ENCODE data around the gene PDE9A. TPM values are rescaled to one million over a fixed set of nuclear protein-coding genes. Genes with fewer than 3 reads are reported as not detected.
"Not testable (repeated sequence)": the region's sequence is repeated elsewhere in the genome, so short reads cannot be mapped to it uniquely, and the experiment has no call there.

The PDE9A gene
- total and polyA plus RNA-seq, 2 experiments from 2014 or later = 26.5 to 31.1 TPM

DNA sequence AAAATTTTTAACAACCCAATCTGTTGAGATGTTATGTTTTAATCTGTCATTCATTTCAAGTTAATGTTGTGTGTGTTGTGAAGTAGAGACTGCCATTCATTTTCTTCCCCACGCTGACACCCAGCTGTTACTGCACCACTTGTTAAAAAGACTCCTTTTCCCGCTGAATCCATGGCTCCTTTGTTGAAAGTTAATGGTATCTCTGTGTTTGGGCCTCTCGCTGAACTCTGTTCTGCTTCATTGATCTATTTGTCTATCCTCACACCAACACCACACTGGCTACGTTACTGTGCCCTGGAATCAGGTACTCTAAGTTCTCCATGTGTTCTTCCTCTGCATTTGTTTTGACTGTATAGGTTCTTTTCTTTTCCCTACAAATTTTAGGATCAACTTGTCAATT is 58.2 kb downstream of the PDE9A start:
- Mint-ChIP-seq H3K4me1 (peaks cover 13% of the 10 kb centered on the region), H3K36me3 (ENCODE audit: low read depth) (peaks cover 13% of the 10 kb centered on the region), H3K4me3 (no peak overlapping the region), H3K27ac (no peak overlapping the region), H3K9me3 (no peaks in the 10 kb centered on the region), H3K27me3 (ENCODE audit: insufficient read depth, low read depth, poor library complexity) (no peaks in the 10 kb centered on the region)
- Histone ChIP-seq H4K20me1 (replicated peaks; ENCODE audit: insufficient read depth) (no peaks in the 10 kb centered on the region; the same call in 1 of the 2 replicates), H3K27ac (ENCODE audit: low read depth) (no peak overlapping the region), H3K9me2 (ENCODE audit: insufficient read depth) (no peaks in the 10 kb centered on the region), H2AFZ (no peak overlapping the region), H3K79me2 (replicated peaks; ENCODE audit: insufficient read depth) (no peaks in the 10 kb centered on the region), H3F3A (replicated peaks; ENCODE audit: low read depth) (peaks cover 8% of the 10 kb centered on the region; the same call in 1 of the 2 replicates), H3K4me1 (ENCODE audit: insufficient read depth) (peaks cover 9% of the 10 kb centered on the region; the same call in 1 of the 2 replicates), H3K4me3 (no peak overlapping the region), H3K4me2 (no peak overlapping the region), H3K27me3 (ENCODE audit: insufficient read depth) (no peaks in the 10 kb centered on the region), H3K36me3 (ENCODE audit: insufficient read depth) (0 out of 2 replicates have a peak, but pooled peaks cover 3% of the 10 kb centered on the region)
- ATAC-seq = no peak
- no peak for TF ChIP-seq JUNB (IDR thresholded peaks at IDR 0.05; ENCODE audit: unreplicated experiment)
- TF ChIP-seq, protein P1, sequence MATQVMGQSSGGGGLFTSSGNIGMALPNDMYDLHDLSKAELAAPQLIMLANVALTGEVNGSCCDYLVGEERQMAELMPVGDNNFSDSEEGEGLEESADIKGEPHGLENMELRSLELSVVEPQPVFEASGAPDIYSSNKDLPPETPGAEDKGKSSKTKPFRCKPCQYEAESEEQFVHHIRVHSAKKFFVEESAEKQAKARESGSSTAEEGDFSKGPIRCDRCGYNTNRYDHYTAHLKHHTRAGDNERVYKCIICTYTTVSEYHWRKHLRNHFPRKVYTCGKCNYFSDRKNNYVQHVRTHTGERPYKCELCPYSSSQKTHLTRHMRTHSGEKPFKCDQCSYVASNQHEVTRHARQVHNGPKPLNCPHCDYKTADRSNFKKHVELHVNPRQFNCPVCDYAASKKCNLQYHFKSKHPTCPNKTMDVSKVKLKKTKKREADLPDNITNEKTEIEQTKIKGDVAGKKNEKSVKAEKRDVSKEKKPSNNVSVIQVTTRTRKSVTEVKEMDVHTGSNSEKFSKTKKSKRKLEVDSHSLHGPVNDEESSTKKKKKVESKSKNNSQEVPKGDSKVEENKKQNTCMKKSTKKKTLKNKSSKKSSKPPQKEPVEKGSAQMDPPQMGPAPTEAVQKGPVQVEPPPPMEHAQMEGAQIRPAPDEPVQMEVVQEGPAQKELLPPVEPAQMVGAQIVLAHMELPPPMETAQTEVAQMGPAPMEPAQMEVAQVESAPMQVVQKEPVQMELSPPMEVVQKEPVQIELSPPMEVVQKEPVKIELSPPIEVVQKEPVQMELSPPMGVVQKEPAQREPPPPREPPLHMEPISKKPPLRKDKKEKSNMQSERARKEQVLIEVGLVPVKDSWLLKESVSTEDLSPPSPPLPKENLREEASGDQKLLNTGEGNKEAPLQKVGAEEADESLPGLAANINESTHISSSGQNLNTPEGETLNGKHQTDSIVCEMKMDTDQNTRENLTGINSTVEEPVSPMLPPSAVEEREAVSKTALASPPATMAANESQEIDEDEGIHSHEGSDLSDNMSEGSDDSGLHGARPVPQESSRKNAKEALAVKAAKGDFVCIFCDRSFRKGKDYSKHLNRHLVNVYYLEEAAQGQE (IDR thresholded peaks at IDR 0.05; ENCODE audit: unreplicated experiment) = no peak
- no peak for TF ChIP-seq ZNF462 (CRISPR knock-in tag; IDR thresholded peaks at IDR 0.05)
- TF ChIP-seq NANOG (IDR thresholded peaks at IDR 0.05; ENCODE audit: borderline replicate concordance) = no peak
- TF ChIP-seq CREB1 (CRISPR knock-in tag; IDR thresholded peaks at IDR 0.05; ENCODE audit: low read depth) = no peak
- no peak for TF ChIP-seq EZH2phosphoT487 (IDR thresholded peaks at IDR 0.05; ENCODE audit: unreplicated experiment)
- TF ChIP-seq ZNF114 (CRISPR knock-in tag; IDR thresholded peaks at IDR 0.05) = no peak
- no peak for TF ChIP-seq EZH2 (IDR thresholded peaks at IDR 0.05; ENCODE audit: low read depth, unreplicated experiment)
- no peak for DNase-seq (ENCODE audit: low spot score)

DNA sequence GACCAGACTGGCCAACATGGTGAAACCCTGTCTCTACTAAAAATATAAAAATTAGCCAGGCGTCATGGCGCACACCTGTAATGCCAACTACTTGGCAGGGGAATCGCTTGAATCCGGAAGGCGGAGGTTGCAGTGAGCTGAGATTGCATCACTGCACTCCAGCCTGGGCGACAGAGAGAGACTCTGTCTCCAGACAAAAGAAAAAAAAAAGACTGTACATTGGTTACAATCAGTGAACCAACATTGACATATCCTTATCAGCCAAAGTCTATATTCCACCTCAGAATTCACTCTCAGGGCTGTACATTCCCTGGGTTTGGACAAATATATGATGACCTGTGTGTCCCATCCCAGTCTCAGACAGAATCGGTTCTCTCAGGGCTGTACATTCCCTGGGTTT is 62.0 kb downstream of the PDE9A start:
- H3K27ac ChIP-seq (ENCODE audit: low read depth); H2AFZ ChIP-seq; H3K4me1 ChIP-seq (ENCODE audit: insufficient read depth); H3K9me2 ChIP-seq (ENCODE audit: insufficient read depth); H3K27me3 Mint-ChIP-seq (ENCODE audit: insufficient read depth, low read depth, poor library complexity); H3K4me1 Mint-ChIP-seq; H3K36me3 Mint-ChIP-seq (ENCODE audit: low read depth); H3K27me3 ChIP-seq (ENCODE audit: insufficient read depth); H3K4me2 ChIP-seq; H3K79me2 ChIP-seq (replicated peaks; ENCODE audit: insufficient read depth); H3K9me3 Mint-ChIP-seq; ATAC-seq; H4K20me1 ChIP-seq (replicated peaks; ENCODE audit: insufficient read depth); H3K36me3 ChIP-seq (ENCODE audit: insufficient read depth); DNase-seq (ENCODE audit: low spot score); H3K4me3 ChIP-seq; H3K4me3 Mint-ChIP-seq; H3K27ac Mint-ChIP-seq; H3F3A ChIP-seq (replicated peaks; ENCODE audit: low read depth): not testable (repeated sequence)
